Activated naive CD4-positive, alpha-beta T cell treated with anti-CD3 and anti-CD28 coated beads for 36 hours (primary cell): ENCODE measurements around the gene RPS6KB2. TPM values are rescaled to one million over a fixed set of nuclear protein-coding genes. Genes with fewer than 3 reads are reported as not detected.

Experiments used
- CTCF ChIA-PET: fragments of 350-600 bp; sonication (Branson Sonifier 250); formaldehyde crosslinking; loops from one replicate; lab custom pipeline; 2021; ENCODE audit warnings: antibody characterized with exemption; lab: Charles Lee
- DNase-seq: peaks from one replicate; pipeline ENCODE4 v3.0.0-alpha.2; 2020
- H3K27ac Mint-ChIP-seq: one replicate; pipeline ENCODE4 v1.8.0; 2021; ENCODE audit warnings: mild to moderate bottlenecking, mixed read lengths
- H3K27me3 Mint-ChIP-seq: one replicate; pipeline ENCODE4 v1.8.0; 2021; ENCODE audit warnings: low read depth, mixed read lengths
- H3K36me3 Mint-ChIP-seq: one replicate; pipeline ENCODE4 v1.8.0; 2021; ENCODE audit warnings: low read depth, mixed read lengths
- H3K4me1 Mint-ChIP-seq: one replicate; pipeline ENCODE4 v1.8.0; 2021; ENCODE audit warnings: low read depth, mixed read lengths
- H3K4me3 Mint-ChIP-seq: one replicate; pipeline ENCODE4 v1.8.0; 2021; ENCODE audit warnings: mild to moderate bottlenecking, moderate library complexity, mixed read lengths
- H3K9me3 Mint-ChIP-seq: one replicate; pipeline ENCODE4 v1.8.0; 2021; ENCODE audit warnings: mixed read lengths
- intact Hi-C: fragments of 100-400 bp; cut with micrococcal nuclease; formaldehyde crosslinking; loops from one replicate; pipeline ENCODE4 v1.15.1; 2023
- total RNA-seq, 2 experiments: library from RNA; stranded (reverse); gene quantifications; one replicate each; pipeline ENCODE4 v1.2.3, GENCODE V29; 2021

The RPS6KB2 gene
- total RNA-seq, 2 experiments from 2014 or later, result 50.7 to 51.2 TPM

DNA sequence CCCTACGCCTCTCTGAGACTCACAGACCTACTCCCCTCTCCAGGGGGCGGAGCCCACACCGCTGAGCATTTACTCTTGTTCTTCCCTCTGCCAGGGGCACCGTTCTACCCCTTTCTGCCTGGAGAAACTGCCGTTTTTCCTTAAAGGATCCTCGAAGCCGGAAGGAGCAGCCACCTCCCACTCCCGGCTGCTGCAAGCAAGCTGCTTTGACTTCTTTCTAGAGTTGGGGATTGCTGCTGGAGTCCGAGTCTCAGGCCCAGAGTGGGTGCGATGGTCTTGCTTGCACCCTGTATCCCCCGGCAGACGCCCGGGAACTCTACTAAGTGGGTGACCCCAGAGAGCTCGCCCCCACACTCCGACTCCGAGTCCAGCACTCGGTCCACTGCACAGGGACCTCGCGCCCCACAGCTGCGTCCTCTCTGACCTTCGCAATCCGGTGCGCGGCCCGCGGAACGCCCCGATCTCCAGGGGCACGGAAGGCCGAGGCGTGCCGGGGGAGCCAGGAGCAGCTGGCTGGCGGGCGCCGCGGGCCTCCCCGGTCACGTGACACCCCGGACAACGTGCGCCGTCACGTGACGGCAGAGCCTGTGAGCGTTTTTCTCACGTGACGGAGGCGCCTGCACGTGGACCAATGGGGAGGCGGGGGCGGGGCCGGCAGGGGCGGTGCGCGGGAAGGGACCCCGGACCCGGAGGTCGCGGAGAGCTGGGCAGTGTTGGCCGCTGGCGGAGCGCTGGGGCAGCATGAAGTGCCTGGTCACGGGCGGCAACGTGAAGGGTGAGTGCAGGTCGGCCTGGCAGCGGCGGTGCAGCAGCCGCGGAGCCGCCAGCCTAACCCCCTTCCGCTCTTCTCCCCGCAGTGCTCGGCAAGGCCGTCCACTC, 36.8 kb upstream of the RPS6KB2 start, which contains the start of gene RAD9A:
Gene RAD9A, plus strand, starts transcription at position 683 of the 879 bp plus-strand sequence. Its CDS starts 59 bp downstream, at position 742.
- Mint-ChIP-seq H3K36me3 (peaks cover 5% of the 10 kb centered on the region), H3K9me3 (no peaks in the 10 kb centered on the region), H3K27me3 (no peaks in the 10 kb centered on the region), H3K27ac (peak within 1 kb of the TSS; percentile 51), H3K4me3 (peak within 1 kb of the TSS; percentile 86), H3K4me1 (peaks cover 31% of the 10 kb centered on the region)
- intact Hi-C loops, result loop anchor here (1.0 to 5.0 kb wide), 2 partner anchors 78 to 149 kb away; partner anchors contain the start of gene TMEM134
- DNase-seq, result peak; percentile 93
- CTCF ChIA-PET, result interaction anchor here (0.6 to 1.7 kb wide), 14 partner anchors 9 to 78 kb away, joined by 3 to 7 read pairs (median 3); partner anchors contain the start of genes POLD4 and PPP1CA

DNA sequence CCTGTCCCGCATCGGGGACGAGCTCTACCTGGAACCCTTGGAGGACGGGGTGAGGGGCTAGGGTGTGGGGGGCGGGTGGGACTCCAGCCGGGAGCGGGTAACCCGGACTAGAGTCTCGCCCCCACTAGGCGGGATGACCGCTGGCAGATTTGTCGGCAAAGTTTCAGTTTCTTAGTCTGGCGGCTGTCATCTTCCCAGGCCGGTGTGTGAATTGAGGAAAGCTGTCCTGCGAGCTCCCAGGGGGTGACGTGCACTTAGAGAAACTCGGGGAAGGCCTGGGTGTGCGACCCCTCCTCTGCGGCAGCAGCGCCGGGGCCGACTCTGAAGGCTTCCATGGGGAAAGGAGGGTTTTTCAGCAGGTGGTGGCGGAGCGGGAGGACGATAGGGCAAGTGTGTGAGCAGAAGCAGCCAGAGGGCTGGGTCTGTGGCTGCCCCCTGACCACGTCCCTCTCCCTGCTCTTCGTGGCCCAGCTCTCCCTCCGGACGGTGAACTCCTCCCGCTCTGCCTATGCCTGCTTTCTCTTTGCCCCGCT, 36.0 kb upstream of the RPS6KB2 start:
- CTCF ChIA-PET, result interaction anchor here (0.8 to 1.3 kb wide), 9 partner anchors 9 to 77 kb away, joined by 3 to 7 read pairs (median 3); partner anchors contain the start of genes POLD4 and PPP1CA
- Mint-ChIP-seq H3K27ac (peak overlapping the region; percentile 51), H3K4me3 (peak overlapping the region; percentile 86), H3K27me3 (no peaks in the 10 kb centered on the region), H3K4me1 (peaks cover 36% of the 10 kb centered on the region), H3K9me3 (no peaks in the 10 kb centered on the region), H3K36me3 (peaks cover 10% of the 10 kb centered on the region)
- intact Hi-C loops, result loop anchor here (5.0 kb wide), 1 partner anchor 150 kb away; no protein-coding TSS in a partner anchor
- no peak for DNase-seq

DNA sequence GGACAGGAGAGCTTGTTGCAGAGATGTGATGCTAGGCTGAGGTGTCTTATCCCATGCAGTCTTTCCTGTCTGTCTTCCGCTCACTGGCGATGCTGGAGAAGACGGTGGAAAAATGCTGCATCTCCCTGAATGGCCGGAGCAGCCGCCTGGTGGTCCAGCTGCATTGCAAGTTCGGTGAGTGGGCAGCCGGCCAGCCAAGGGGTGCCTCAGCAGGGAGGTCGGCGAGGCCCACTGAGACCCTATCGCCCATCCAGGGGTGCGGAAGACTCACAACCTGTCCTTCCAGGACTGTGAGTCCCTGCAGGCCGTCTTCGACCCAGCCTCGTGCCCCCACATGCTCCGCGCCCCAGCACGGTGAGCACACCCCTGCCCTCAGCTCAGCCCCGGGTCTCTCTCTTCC, 34.9 kb upstream of the RPS6KB2 start:
- no peaks in the 10 kb centered on the region for H3K27me3 Mint-ChIP-seq
- H3K4me1 Mint-ChIP-seq, result peaks cover 47% of the 10 kb centered on the region
- H3K4me3 Mint-ChIP-seq, result peak overlapping the region; percentile 86
- peaks cover 13% of the 10 kb centered on the region for H3K36me3 Mint-ChIP-seq
- intact Hi-C loops, result loop anchor here (5.0 kb wide), 1 partner anchor 151 kb away; no protein-coding TSS in a partner anchor
- CTCF ChIA-PET, result interaction anchor here (0.8 to 1.0 kb wide), 2 partner anchors 9 to 27 kb away, joined by 3 read pairs; no protein-coding TSS in a partner anchor
- no peak overlapping the region for H3K27ac Mint-ChIP-seq
- DNase-seq, result no peak
- no peaks in the 10 kb centered on the region for H3K9me3 Mint-ChIP-seq

DNA sequence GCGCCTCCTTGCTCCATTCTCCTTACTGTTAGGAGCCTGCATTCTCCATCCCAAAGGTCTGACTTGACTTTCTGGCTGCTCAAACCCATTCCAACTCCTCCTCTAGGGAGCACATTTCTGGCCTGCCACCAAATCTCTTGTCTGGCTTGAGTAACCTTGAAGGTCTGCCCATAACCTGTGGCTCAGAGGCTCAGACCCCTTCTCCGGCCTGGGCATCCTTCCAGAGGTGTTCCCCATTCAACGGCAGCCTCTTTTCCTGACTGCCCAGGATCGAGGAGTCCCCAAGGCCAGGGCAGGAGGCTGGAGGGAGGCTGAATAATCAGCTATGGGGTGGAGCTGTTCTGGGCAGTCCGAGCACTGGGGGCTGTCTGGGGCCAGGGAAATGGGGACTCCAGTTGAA, 34.3 kb upstream of the RPS6KB2 start:
- Mint-ChIP-seq H3K4me1 (peaks cover 49% of the 10 kb centered on the region), H3K27me3 (no peaks in the 10 kb centered on the region), H3K9me3 (no peaks in the 10 kb centered on the region), H3K27ac (no peak overlapping the region), H3K36me3 (peaks cover 14% of the 10 kb centered on the region), H3K4me3 (peak overlapping the region; percentile 86)
- CTCF ChIA-PET, result interaction anchor here (0.8 to 1.5 kb wide), 2 partner anchors 12 to 26 kb away, joined by 3 read pairs; no protein-coding TSS in a partner anchor
- no peak for DNase-seq
- intact Hi-C loops, result loop anchor here (5.0 kb wide), 1 partner anchor 152 kb away; no protein-coding TSS in a partner anchor

DNA sequence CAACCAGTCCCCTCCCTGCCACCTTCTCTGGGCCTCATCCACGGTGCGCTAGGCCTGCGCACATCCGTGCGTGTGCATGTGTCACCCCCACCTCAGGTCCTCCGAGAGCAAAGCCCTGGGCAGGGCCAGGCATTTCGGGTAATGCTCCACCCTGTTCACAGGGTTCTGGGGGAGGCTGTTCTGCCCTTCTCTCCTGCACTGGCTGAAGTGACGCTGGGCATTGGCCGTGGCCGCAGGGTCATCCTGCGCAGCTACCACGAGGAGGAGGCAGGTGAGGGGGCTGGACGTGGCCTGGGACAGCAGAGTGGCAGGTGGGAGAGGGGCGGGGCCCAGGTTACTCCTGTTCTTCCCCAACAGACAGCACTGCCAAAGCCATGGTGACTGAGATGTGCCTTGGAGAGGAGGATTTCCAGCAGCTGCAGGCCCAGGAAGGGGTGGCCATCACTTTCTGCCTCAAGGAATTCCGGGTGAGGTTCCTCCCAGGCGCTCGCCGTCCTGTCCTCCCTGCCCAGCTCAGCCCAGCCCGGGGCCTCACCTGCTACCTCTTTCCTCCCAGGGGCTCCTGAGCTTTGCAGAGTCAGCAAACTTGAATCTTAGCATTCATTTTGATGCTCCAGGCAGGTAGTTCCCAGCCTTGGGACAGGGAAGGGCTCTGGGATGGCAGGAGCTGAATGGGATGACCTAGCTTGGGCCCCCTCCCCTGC, 32.6 kb upstream of the RPS6KB2 start:
- no peak overlapping the region for H3K27ac Mint-ChIP-seq
- H3K27me3 Mint-ChIP-seq, result no peaks in the 10 kb centered on the region
- DNase-seq, result no peak
- peaks cover 23% of the 10 kb centered on the region for H3K36me3 Mint-ChIP-seq
- intact Hi-C loops, result no loop called here
- peaks cover 55% of the 10 kb centered on the region for H3K4me1 Mint-ChIP-seq
- H3K9me3 Mint-ChIP-seq, result no peaks in the 10 kb centered on the region
- no peak overlapping the region for H3K4me3 Mint-ChIP-seq
- CTCF ChIA-PET, result interaction anchor here (1.3 to 1.7 kb wide), 4 partner anchors 13 to 49 kb away, joined by 3 to 9 read pairs (median 6); no protein-coding TSS in a partner anchor

DNA sequence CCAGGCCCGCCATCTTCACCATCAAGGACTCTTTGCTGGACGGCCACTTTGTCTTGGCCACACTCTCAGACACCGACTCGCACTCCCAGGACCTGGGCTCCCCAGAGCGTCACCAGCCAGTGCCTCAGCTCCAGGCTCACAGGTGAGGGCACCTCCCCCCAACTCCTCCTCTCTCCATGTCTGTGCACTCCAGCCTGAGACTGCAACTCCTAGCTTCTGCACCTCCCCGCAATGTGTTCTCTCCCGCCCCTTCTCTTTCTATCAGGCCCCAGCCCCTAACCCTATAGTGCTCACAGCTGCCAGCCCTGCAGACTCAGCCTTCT, 32.1 kb upstream of the RPS6KB2 start:
- Mint-ChIP-seq H3K27me3 (no peaks in the 10 kb centered on the region), H3K4me3 (no peak overlapping the region), H3K9me3 (no peaks in the 10 kb centered on the region), H3K4me1 (peaks cover 52% of the 10 kb centered on the region), H3K27ac (peak overlapping the region; percentile 2), H3K36me3 (peaks cover 23% of the 10 kb centered on the region)
- no peak for DNase-seq
- intact Hi-C loops, result no loop called here
- CTCF ChIA-PET, result interaction anchor here (1.3 to 1.7 kb wide), 4 partner anchors 14 to 50 kb away, joined by 3 to 9 read pairs (median 6); no protein-coding TSS in a partner anchor

DNA sequence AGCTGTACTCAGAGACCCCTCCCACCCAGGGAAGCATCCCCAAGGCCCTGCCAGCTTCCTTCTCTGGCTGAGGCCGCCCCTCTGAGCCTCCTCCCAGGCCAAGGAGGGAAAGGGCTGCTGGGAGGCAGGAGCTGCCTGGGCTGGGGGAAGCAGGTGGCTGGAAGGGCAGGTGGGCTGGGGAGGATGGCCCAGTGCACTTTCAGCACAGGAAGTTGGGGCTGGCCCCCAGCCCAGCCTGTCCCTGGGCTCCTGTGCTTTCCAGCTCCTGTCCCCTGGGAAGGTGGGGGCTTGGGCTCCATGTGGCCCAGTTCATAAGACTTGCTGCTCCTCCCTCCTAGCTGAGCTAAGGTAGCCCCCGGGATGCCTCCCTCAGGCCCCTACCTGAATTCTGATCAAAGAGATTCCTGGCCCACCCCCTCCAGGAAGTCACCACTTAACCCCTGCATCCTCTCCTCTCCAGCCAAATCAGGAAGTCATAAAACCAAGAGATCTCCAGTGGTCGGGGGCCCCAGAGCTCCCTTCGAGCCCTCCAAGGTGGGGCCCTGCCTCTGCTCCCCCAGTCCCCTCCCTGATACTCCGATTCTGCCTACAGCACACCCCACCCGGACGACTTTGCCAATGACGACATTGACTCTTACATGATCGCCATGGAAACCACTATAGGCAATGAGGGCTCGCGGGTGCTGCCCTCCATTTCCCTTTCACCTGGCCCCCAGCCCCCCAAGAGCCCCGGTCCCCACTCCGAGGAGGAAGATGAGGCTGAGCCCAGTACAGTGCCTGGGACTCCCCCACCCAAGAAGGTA, 31.5 kb upstream of the RPS6KB2 start:
- CTCF ChIA-PET, result interaction anchor here (1.3 to 1.7 kb wide), 3 partner anchors 14 to 50 kb away, joined by 3 to 9 read pairs (median 7); no protein-coding TSS in a partner anchor
- Mint-ChIP-seq H3K9me3 (no peaks in the 10 kb centered on the region), H3K27me3 (no peaks in the 10 kb centered on the region), H3K4me3 (no peak overlapping the region), H3K36me3 (peaks cover 23% of the 10 kb centered on the region), H3K27ac (peak overlapping the region; percentile 87), H3K4me1 (peaks cover 51% of the 10 kb centered on the region)
- no peak for DNase-seq
- intact Hi-C loops, result no loop called here

DNA sequence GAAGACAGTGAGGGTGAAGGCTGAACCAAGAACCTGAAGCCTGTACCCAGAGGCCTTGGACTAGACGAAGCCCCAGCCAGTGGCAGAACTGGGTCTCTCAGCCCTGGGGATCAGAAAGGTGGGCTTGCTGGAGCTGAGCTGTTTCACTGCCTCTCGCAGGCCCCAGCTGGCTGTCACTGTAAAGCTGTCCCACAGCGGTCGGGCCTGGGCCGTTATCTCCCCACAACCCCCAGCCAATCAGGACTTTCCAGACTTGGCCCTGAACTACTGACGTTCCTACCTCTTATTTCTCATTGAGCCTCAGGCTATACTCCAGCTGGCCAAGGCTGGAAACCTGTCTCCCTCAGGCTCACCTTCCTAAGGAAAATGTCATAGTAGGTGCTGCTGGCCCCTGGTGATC, 30.8 kb upstream of the RPS6KB2 start:
- no peaks in the 10 kb centered on the region for H3K9me3 Mint-ChIP-seq
- DNase-seq, result no peak
- H3K4me3 Mint-ChIP-seq, result no peak overlapping the region
- H3K27me3 Mint-ChIP-seq, result no peaks in the 10 kb centered on the region
- H3K4me1 Mint-ChIP-seq, result peaks cover 51% of the 10 kb centered on the region
- peak overlapping the region; percentile 87 for H3K27ac Mint-ChIP-seq
- peaks cover 22% of the 10 kb centered on the region for H3K36me3 Mint-ChIP-seq
- intact Hi-C loops, result no loop called here
- CTCF ChIA-PET, result interaction anchor here (1.7 kb wide), 2 partner anchors 15 to 51 kb away, joined by 7 to 9 read pairs; no protein-coding TSS in a partner anchor

DNA sequence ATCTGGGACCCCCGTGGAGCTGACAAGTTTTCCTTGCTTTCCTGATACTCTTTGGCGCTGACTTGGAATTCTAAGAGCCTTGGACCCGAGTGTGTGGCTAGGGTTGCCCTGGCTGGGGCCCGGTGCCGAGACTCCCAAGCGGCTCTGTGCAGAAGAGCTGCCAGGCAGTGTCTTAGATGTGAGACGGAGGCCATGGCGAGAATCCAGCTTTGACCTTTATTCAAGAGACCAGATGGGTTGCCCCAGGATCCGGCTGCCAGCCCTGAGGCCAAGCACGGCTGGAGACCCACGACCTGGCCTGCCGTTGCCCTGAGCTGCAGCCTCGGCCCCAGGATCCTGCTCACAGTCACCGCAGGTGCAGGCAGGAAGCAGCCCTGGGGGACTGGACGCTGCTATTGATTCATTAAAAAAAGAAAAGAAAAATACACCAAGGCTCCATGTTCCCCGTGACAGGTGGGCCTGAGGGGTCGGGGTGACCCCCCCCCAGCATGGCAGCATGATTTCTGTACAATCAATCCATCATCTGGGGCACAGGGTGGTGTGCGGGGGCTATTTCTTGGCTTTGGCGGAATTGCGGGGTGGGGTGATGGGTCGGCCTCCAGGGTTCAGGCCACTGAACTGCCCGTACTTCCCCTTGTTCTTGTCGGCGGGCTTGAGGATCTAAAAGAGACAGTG, 30.2 kb upstream of the RPS6KB2 start:
- peaks cover 51% of the 10 kb centered on the region for H3K4me1 Mint-ChIP-seq
- no peak for DNase-seq

DNA sequence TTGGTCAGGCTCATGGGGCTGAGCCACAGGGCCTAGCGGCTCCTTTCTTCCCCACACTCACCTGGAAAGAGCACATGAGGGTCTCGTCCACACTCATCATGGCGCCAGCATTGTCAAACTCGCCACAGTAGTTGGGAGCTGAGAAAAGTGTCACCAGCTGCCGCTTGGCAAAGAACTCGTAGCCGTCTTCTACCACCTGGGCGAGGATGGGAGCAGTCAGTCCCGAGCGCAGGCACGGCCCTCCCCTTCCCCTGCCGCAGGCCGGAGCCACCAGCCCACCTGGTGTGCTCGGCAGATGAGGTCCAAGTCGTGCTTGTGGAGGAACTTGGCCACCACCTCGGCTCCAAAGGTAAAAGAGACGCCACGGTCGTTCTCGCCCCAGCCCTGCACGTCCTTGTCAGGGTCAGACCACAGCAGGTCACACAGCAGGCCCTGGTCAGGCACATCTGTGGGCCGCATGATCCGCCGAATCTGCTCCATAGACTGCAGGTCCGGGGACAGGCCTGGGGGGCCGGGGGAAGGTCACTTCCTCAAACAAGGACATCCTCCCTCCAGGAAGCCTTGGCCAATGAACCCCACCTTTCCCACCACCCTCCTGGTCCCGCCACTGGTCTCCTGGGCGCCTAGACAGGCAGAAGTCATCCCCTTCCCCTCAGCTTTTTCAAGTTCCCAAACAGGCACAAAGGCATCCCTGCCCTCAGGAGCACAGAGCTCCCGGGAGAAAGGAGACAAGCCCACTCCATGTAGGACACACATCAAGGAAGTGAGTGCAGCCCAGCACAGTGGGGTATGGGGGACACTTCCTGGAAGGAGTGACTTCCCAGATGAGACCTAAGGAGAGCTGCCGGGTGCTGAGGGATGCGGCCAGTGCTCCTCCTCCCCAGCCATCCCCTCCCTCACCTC, 29.4 kb upstream of the RPS6KB2 start:
- H3K36me3 Mint-ChIP-seq, result peaks cover 18% of the 10 kb centered on the region
- H3K27me3 Mint-ChIP-seq, result no peaks in the 10 kb centered on the region
- peak overlapping the region; percentile 24 for H3K27ac Mint-ChIP-seq
- no peaks in the 10 kb centered on the region for H3K9me3 Mint-ChIP-seq
- no peak for DNase-seq
- intact Hi-C loops, result no loop called here
- CTCF ChIA-PET, result interaction anchor here (0.5 to 0.6 kb wide), 2 partner anchors 167 to 754 kb away, joined by 3 to 5 read pairs; no protein-coding TSS in a partner anchor
- H3K4me1 Mint-ChIP-seq, result peaks cover 50% of the 10 kb centered on the region
- H3K4me3 Mint-ChIP-seq, result no peak overlapping the region

More for the DNA sequence above, 30.2 kb upstream of the RPS6KB2 start:
- Mint-ChIP-seq H3K36me3 (peaks cover 20% of the 10 kb centered on the region), H3K27me3 (no peaks in the 10 kb centered on the region), H3K27ac (peak overlapping the region; percentile 11), H3K9me3 (no peaks in the 10 kb centered on the region), H3K4me3 (no peak overlapping the region)
- CTCF ChIA-PET, result no interaction called here
- intact Hi-C loops, result no loop called here
